T47D (cell line): ENCODE results near the gene CMSS1.

Source experiments
- DNase-seq, 2 experiments: peaks; one replicate each; pipeline versions ENCODE4 v3.0.0 to v3.0.0-alpha.2; 2011 to 2012; ENCODE audit warnings: low read depth in 1 of 2, low spot score in 1 of 2
- JUND ChIP-seq: IDR thresholded peaks from 2 replicates; pipeline ENCODE4 v1.6.1; 2012; ENCODE audit warnings: low read depth
- in situ Hi-C: cut with HindIII; loops from 2 replicates; pipeline ENCODE4 v1.10.0; 2016; ENCODE audit warnings: low sequenced_read_pairs, low pct_unique_long_range_greater_than_20kb

The CMSS1 gene

GRCh38 chr3:99949956-99950670 lies 132.5 kb downstream of the CMSS1 start:
- TF ChIP-seq JUND = no peak
- DNase-seq = no peak
- in situ Hi-C loops = no loop called here

- DNase-seq = no peak
- in situ Hi-C loops = no loop called here
- TF ChIP-seq JUND = no peak
These were observed 133.3 kb downstream of the CMSS1 start for GRCh38 chr3:99950921-99951320.

GRCh38 chr3:99951701-99952100 lies 134.0 kb downstream of the CMSS1 start:
- in situ Hi-C loops = no loop called here
- TF ChIP-seq JUND = no peak

GRCh38 chr3:99952306-99952705 lies 134.6 kb downstream of the CMSS1 start:
- in situ Hi-C loops = no loop called here
- DNase-seq = no peak
- TF ChIP-seq JUND = no peak

More at GRCh38 chr3:99951701-99952100, 134.0 kb downstream of the CMSS1 start:
- DNase-seq = no peak

- no peak for TF ChIP-seq JUND
- in situ Hi-C loops = no loop called here
- no peak for DNase-seq
These were observed 135.9 kb downstream of the CMSS1 start for GRCh38 chr3:99953596-99953995.

- TF ChIP-seq JUND = no peak
- no peak for DNase-seq
- in situ Hi-C loops = no loop called here
These were observed 137.4 kb downstream of the CMSS1 start for GRCh38 chr3:99954914-99955644.

- TF ChIP-seq JUND = no peak
These were observed 138.3 kb downstream of the CMSS1 start for GRCh38 chr3:99955773-99956562.

GRCh38 chr3:99957151-99957796 lies 139.6 kb downstream of the CMSS1 start:
- no peak for DNase-seq
- in situ Hi-C loops = no loop called here
- TF ChIP-seq JUND = no peak

More at GRCh38 chr3:99955773-99956562, 138.3 kb downstream of the CMSS1 start:
- in situ Hi-C loops = no loop called here
- no peak for DNase-seq

GRCh38 chr3:99958222-99958912 lies 140.7 kb downstream of the CMSS1 start:
- no peak for TF ChIP-seq JUND
- in situ Hi-C loops = no loop called here
- DNase-seq = no peak

GRCh38 chr3:99960123-99960878 lies 142.6 kb downstream of the CMSS1 start:
- no peak for TF ChIP-seq JUND
- DNase-seq = no peak
- in situ Hi-C loops = no loop called here

GRCh38 chr3:99960941-99961340 lies 143.3 kb downstream of the CMSS1 start:
- in situ Hi-C loops = no loop called here
- TF ChIP-seq JUND = no peak

More at GRCh38 chr3:99960941-99961340, 143.3 kb downstream of the CMSS1 start:
- no peak for DNase-seq
